SJSA1 (cell line): ENCODE data around the gene IL32. TPM values are rescaled to one million over a fixed set of nuclear protein-coding genes. Genes with fewer than 3 reads are reported as not detected.

Source experiments
- DNase-seq, 2 experiments: peaks; one replicate each; pipeline ENCODE4 v3.0.0-alpha.2; 2015 to 2020; ENCODE audit warnings: low spot score in 2 of 2, low read depth in 1 of 2
- H3K27ac ChIP-seq: fragments of 250-450 bp; sonication (Bioruptor Pico); 2 replicates; pipeline ENCODE4 v1.5.1; 2020; ENCODE audit warnings: mild to moderate bottlenecking, moderate library complexity
- H3K27me3 ChIP-seq: fragments of 250-450 bp; sonication (Bioruptor Pico); replicated peaks from 2 replicates; pipeline ENCODE4 v1.5.1; 2020; ENCODE audit warnings: mild to moderate bottlenecking, moderate library complexity
- H3K36me3 ChIP-seq: fragments of 250-450 bp; sonication (Bioruptor Pico); 2 replicates; pipeline ENCODE4 v1.5.1; 2020; ENCODE audit warnings: mild to moderate bottlenecking
- H3K4me1 ChIP-seq: fragments of 250-450 bp; sonication (Bioruptor Pico); replicated peaks from 2 replicates; pipeline ENCODE4 v1.6.1; 2021; ENCODE audit warnings: mild to moderate bottlenecking
- H3K4me3 ChIP-seq: fragments of 250-450 bp; sonication (Bioruptor Pico); 2 replicates; pipeline ENCODE4 v1.5.1; 2020; ENCODE audit warnings: mild to moderate bottlenecking
- H3K9me3 ChIP-seq: fragments of 250-450 bp; sonication (Bioruptor Pico); replicated peaks from 2 replicates; pipeline ENCODE4 v1.5.1; 2020; ENCODE audit warnings: mild to moderate bottlenecking
- total RNA-seq: library from RNA; depleted of rRNA; stranded (reverse); fragments of >200 nt; shearing (Covaris generic); gene quantifications from 2 replicates; pipeline ENCODE4 v1.2.3, GENCODE V29; 2014

IL32 gene
- total RNA-seq, 1 experiment from 2014 or later, result 99.8 TPM

GRCh38 chr16:3023669-3024478, 41.6 kb upstream of the IL32 start, which contains the start of the genes HCFC1R1 and THOC6:
Gene HCFC1R1, minus strand, starts transcription at chr16:3023942. Its CDS starts 1 bp downstream, at chr16:3023941.
Gene THOC6, plus strand, starts transcription at chr16:3024035. Its CDS starts 292 bp downstream, at chr16:3024327.
- Histone ChIP-seq H3K4me3 (peak within 1 kb of the TSS; percentile 96), H3K4me1 (peaks cover 27% of the 10 kb centered on the region), H3K9me3 (peaks cover 6% of the 10 kb centered on the region; the same call in 1 of the 2 replicates), H3K36me3 (peaks cover 70% of the 10 kb centered on the region), H3K27me3 (no peaks in the 10 kb centered on the region), H3K27ac (peak within 1 kb of the TSS; percentile 99)
- peak; percentile 97 for DNase-seq

GRCh38 chr16:3025032-3026002, 40.1 kb upstream of the IL32 start:
- Histone ChIP-seq H3K36me3 (peaks cover 68% of the 10 kb centered on the region), H3K9me3 (peaks cover 6% of the 10 kb centered on the region; the same call in 1 of the 2 replicates), H3K27ac (no peak overlapping the region), H3K27me3 (peaks cover 9% of the 10 kb centered on the region), H3K4me1 (peaks cover 24% of the 10 kb centered on the region), H3K4me3 (no peak overlapping the region)
- no peak for DNase-seq

- DNase-seq, result no peak
- Histone ChIP-seq H3K27ac (no peak overlapping the region), H3K9me3 (peaks cover 6% of the 10 kb centered on the region; the same call in 1 of the 2 replicates), H3K36me3 (peaks cover 62% of the 10 kb centered on the region), H3K4me1 (peaks cover 24% of the 10 kb centered on the region), H3K4me3 (no peak overlapping the region), H3K27me3 (peaks cover 9% of the 10 kb centered on the region)
Observed at GRCh38 chr16:3026003-3026378, 39.4 kb upstream of the IL32 start.

- no peak for DNase-seq
- Histone ChIP-seq H3K36me3 (peaks cover 53% of the 10 kb centered on the region), H3K9me3 (peaks cover 6% of the 10 kb centered on the region; the same call in 1 of the 2 replicates), H3K4me1 (peaks cover 24% of the 10 kb centered on the region), H3K4me3 (no peak overlapping the region), H3K27ac (no peak overlapping the region), H3K27me3 (peaks cover 15% of the 10 kb centered on the region)
Observed at GRCh38 chr16:3026609-3027488, 38.6 kb upstream of the IL32 start.

DNA sequence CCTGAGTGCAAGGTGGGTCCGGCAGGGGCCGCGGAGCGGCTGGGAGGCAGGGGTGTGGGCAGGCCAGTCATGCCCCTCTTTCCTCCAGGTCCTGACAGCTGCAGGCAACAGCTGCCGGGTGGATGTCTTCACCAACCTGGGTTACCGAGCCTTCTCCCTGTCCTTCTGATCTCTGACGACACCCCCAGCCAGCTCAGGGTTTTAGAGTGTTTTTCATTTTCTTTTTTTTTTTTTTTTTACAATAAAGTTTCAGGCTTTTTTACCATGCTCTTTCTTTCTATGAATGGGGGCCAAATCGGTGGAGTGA, 38.0 kb upstream of the IL32 start:
- Histone ChIP-seq H3K4me3 (no peak overlapping the region), H3K9me3 (peaks cover 6% of the 10 kb centered on the region; the same call in 1 of the 2 replicates), H3K27me3 (peaks cover 19% of the 10 kb centered on the region), H3K36me3 (peaks cover 47% of the 10 kb centered on the region), H3K27ac (no peak overlapping the region), H3K4me1 (peaks cover 19% of the 10 kb centered on the region)
- DNase-seq, result no peak

- peaks cover 40% of the 10 kb centered on the region for H3K36me3 ChIP-seq
- peaks cover 12% of the 10 kb centered on the region for H3K4me1 ChIP-seq
- no peak for DNase-seq
- peaks cover 6% of the 10 kb centered on the region; the same call in 1 of the 2 replicates for H3K9me3 ChIP-seq
- H3K27ac ChIP-seq, result no peak overlapping the region
- H3K4me3 ChIP-seq, result no peak overlapping the region
- peaks cover 26% of the 10 kb centered on the region for H3K27me3 ChIP-seq
Observed at GRCh38 chr16:3027983-3028715, 37.3 kb upstream of the IL32 start.

DNA sequence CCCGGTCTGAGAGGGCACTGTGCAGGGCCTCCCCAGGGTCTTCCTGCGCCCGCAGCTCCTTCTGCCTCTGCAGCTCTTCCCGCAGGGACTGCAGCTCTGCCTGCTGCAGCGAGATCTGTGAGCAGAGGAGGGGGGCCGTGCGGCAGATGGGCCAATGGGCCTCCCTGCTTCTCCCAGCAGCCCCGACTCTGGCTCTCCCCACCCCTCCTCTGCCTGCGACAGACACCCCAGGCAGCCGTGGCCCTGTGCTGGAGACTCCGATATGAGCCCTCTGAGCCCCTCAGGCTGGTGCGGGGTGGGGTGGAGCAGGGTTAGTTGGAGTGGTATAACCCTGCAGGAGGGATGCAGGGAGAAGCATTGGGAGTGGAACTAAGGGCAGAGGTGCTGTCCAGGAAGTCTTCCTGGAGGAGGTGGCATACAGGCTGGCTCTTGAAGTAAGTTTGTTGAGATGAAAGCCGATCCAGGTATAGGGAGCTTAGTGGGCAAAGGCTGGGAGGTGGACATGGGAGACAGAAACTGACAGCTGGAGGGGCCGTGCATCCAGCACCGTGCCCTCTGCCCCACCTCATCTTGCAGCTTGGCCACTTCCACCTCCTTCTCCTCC, 36.6 kb upstream of the IL32 start:
- no peak overlapping the region for H3K27ac ChIP-seq
- H3K9me3 ChIP-seq, result peaks cover 3% of the 10 kb centered on the region; the same call in 1 of the 2 replicates
- H3K27me3 ChIP-seq, result peaks cover 33% of the 10 kb centered on the region
- H3K4me3 ChIP-seq, result no peak overlapping the region
- peaks cover 33% of the 10 kb centered on the region for H3K36me3 ChIP-seq
- H3K4me1 ChIP-seq, result peaks cover 6% of the 10 kb centered on the region
- DNase-seq, result no peak

DNA sequence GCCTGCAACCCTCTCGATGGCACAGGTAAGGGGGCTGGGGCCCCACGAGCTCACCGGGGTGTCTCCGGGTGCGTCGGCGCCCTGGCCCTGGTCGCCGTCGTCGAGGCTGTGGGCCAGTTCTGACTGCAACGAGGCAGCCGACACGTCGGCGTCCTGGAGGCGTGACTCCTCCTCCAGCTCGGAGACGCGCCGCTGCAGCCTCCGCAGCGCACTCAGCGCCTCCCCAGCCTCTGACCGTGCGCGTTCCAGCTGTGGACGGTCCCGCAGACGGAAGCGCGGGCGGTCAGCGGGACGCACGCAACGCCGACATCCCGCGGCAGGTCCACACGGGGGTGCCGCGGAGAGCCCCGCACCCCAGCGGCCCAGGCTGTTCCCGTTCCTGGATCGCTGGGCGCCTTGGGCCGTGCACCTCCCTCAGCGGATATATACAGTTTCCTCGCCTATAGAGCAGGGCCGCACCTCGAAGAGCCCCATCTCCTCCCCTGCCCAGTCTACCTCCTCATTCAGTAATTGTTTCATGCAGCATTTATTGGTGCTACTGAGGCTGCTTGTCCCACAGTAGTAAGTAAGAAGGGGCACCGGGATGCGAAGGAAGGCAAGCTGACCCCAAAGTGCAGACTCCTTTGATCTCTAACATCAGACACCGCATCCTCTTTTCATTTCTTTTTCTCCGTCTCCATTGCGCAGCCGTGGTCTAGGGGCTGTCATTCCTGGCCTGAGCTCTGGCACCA, 35.8 kb upstream of the IL32 start:
- DNase-seq, result no peak
- Histone ChIP-seq H3K4me3 (no peak overlapping the region), H3K4me1 (no peaks in the 10 kb centered on the region)

GRCh38 chr16:3030222-3031212, 34.9 kb upstream of the IL32 start:
- Histone ChIP-seq H3K4me1 (no peaks in the 10 kb centered on the region), H3K9me3 (no peaks in the 10 kb centered on the region), H3K27me3 (peaks cover 43% of the 10 kb centered on the region), H3K4me3 (no peak overlapping the region), H3K36me3 (peaks cover 26% of the 10 kb centered on the region), H3K27ac (no peak overlapping the region)
- DNase-seq, result no peak

More for the DNA sequence above, 35.8 kb upstream of the IL32 start:
- Histone ChIP-seq H3K27ac (no peak overlapping the region), H3K27me3 (peaks cover 39% of the 10 kb centered on the region), H3K9me3 (no peaks in the 10 kb centered on the region), H3K36me3 (peaks cover 31% of the 10 kb centered on the region)

- Histone ChIP-seq H3K27ac (no peak overlapping the region), H3K4me3 (no peak overlapping the region), H3K36me3 (peaks cover 7% of the 10 kb centered on the region; the same call in 1 of the 2 replicates), H3K27me3 (peaks cover 61% of the 10 kb centered on the region), H3K4me1 (no peaks in the 10 kb centered on the region), H3K9me3 (no peaks in the 10 kb centered on the region)
- DNase-seq, result no peak
Observed at GRCh38 chr16:3032624-3033023, 32.8 kb upstream of the IL32 start.
